Brain microvascular endothelial cell (primary cell): Measurements from ENCODE around the gene CLCN6.

Source experiments
- DNase-seq: peaks from one replicate; pipeline ENCODE4 v3.0.0-alpha.2; 2020
- H3K27ac ChIP-seq: fragments of 250-450 bp; sonication (Bioruptor Pico); 2 replicates; pipeline ENCODE4 v1.5.1; 2020; ENCODE audit warnings: mild to moderate bottlenecking, moderate library complexity
- H3K27me3 ChIP-seq: fragments of 250-450 bp; sonication (Bioruptor Pico); replicated peaks from 2 replicates; pipeline ENCODE4 v1.5.1; 2020; ENCODE audit warnings: mild to moderate bottlenecking
- H3K36me3 ChIP-seq: fragments of 250-450 bp; sonication (Bioruptor Pico); replicated peaks from 2 replicates; pipeline ENCODE4 v1.5.1; 2020; ENCODE audit warnings: mild to moderate bottlenecking
- H3K4me3 ChIP-seq: 2 replicates; pipeline ENCODE4 v1.5.1; 2011; ENCODE audit warnings: low read depth, mild to moderate bottlenecking, control low read depth, low read length, moderate library complexity
- in situ Hi-C: cut with HindIII; loops from 2 replicates; pipeline ENCODE4 v1.10.0; 2017; ENCODE audit warnings: low sequenced_read_pairs, low pct_ligation_motif_present
- TF ChIP-seq, protein P1 (sequence below): IDR thresholded peaks from 2 replicates; pipeline ENCODE4 v1.5.1; 2011; ENCODE audit warnings: low read depth, mild to moderate bottlenecking, moderate library complexity, low read length, control low read depth, inconsistent platforms; ENCODE audit errors: missing control alignments

The CLCN6 gene

DNA sequence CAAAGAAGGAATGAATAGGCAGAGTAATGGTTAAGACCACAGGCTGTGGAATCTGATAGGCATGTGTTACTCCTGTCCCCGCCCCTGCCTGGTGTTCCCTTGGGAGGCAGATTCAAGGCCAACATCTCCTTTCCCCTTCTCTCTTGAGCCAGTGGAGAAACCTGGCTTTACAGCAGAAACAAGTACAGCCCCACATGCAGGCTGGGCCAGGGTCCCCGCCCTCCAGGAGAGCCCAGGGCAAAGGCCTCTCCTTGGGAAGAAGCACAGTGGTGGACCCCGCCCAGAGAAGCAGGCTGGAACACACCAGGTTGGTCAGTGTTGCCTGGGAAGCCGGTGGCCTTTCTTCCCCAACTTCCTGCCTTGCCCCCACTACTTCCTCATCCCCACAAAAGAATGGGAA, 37.2 kb upstream of the CLCN6 start:
- TF ChIP-seq, protein P1, sequence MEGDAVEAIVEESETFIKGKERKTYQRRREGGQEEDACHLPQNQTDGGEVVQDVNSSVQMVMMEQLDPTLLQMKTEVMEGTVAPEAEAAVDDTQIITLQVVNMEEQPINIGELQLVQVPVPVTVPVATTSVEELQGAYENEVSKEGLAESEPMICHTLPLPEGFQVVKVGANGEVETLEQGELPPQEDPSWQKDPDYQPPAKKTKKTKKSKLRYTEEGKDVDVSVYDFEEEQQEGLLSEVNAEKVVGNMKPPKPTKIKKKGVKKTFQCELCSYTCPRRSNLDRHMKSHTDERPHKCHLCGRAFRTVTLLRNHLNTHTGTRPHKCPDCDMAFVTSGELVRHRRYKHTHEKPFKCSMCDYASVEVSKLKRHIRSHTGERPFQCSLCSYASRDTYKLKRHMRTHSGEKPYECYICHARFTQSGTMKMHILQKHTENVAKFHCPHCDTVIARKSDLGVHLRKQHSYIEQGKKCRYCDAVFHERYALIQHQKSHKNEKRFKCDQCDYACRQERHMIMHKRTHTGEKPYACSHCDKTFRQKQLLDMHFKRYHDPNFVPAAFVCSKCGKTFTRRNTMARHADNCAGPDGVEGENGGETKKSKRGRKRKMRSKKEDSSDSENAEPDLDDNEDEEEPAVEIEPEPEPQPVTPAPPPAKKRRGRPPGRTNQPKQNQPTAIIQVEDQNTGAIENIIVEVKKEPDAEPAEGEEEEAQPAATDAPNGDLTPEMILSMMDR, result no peak
- H3K27ac ChIP-seq, result no peak overlapping the region
- no peaks in the 10 kb centered on the region for H3K36me3 ChIP-seq
- in situ Hi-C loops, result no loop called here
- H3K27me3 ChIP-seq, result peaks cover 2% of the 10 kb centered on the region
- no peak for DNase-seq
- H3K4me3 ChIP-seq, result no peak overlapping the region

DNA sequence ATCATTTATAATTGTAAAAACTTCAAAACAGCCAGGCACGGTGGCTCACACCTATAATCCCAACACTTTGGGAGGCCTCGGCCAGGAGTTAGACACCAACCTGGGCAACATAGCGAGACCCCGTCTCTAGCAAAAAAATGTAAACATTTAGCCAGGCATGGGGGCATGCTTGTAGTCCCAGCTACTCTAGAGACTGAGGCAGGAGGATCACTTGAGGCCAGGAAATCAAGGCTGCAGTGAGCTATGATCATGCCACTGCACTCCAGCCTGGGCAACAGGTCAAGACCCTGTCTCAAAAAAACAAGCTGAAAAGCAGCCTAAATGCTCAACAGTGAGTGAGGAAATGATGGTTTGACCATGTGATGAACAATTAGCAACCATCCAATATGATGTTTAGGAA, 36.7 kb upstream of the CLCN6 start:
- H3K27me3 ChIP-seq, result peaks cover 2% of the 10 kb centered on the region
- TF ChIP-seq, protein P1, result no peak
- in situ Hi-C loops, result no loop called here
- H3K27ac ChIP-seq, result no peak overlapping the region
- DNase-seq, result no peak
- no peak overlapping the region for H3K4me3 ChIP-seq
- H3K36me3 ChIP-seq, result no peaks in the 10 kb centered on the region

DNA sequence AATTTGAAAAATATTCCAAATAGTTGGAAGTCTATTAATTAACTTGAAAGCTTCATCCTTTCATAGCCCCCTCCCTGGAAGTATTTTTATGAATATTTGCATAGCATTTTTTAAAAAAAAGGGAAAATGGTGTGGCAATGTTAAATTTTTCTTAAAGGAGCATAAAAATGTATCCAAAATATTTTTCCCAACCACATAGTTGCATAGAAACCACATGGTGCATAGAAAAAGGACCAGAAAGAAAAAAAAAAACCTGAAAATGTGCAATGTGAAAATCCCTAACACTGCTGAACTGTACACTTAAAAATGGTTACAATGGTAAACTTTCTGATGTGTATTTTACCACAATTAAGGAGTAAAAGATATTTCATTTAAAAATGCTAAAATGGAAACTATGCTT, 36.0 kb upstream of the CLCN6 start:
- TF ChIP-seq, protein P1, result no peak
- no peak for DNase-seq
- in situ Hi-C loops, result no loop called here

DNA sequence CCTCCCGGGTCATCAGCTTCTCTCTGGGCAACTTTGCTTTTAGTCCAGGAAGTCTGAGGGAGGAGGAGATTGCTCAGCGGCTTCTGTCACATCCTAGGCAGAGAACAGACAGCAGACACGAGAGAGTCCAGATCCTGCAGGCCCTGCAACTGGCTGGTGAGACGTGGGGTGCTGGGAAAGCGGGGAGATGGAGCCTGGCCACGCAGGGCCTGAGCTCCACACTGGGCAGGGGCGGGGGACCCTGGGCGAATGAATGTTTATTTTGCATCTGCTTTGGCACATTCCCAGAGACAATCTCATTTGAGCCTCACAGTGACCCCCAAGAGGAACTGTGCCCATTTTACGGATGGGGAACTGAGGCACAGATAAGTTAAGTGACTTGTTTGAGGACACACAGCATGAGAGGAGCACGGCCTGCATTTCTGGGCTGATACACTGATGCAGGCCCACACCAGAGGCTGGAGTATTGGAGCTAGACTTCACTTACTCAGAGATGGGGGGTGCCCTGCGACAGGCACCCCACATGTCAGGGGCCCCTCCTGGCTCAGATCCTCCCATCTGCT, 34.4 kb upstream of the CLCN6 start:
- no peak for DNase-seq
- TF ChIP-seq, protein P1, result no peak
- Histone ChIP-seq H3K27ac (no peak overlapping the region), H3K36me3 (no peaks in the 10 kb centered on the region), H3K4me3 (no peak overlapping the region), H3K27me3 (peaks cover 2% of the 10 kb centered on the region)
- in situ Hi-C loops, result no loop called here

More for the DNA sequence above, 36.0 kb upstream of the CLCN6 start:
- Histone ChIP-seq H3K36me3 (no peaks in the 10 kb centered on the region), H3K4me3 (no peak overlapping the region), H3K27me3 (peaks cover 2% of the 10 kb centered on the region), H3K27ac (no peak overlapping the region)

DNA sequence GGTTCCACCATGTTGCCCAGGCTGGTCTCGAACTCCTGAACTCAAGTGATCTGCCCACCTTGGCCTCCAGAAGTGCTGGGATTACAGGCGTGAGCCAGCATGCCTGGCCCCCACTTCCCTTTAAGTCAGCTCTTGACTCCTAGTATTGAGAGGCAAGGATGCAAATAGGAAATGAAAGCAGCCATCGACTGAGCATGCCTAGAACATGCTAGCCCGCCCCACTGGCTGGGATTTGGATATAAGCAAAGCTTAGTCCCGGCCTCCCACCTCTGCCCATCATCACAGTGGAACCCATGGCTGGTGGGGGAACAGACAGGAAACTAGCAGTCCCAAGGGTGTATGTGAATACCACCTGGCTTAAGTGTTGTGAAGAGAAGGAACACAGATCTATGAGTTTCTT, 33.5 kb upstream of the CLCN6 start:
- TF ChIP-seq, protein P1, result no peak
- no peaks in the 10 kb centered on the region for H3K36me3 ChIP-seq
- peaks cover 2% of the 10 kb centered on the region for H3K27me3 ChIP-seq
- in situ Hi-C loops, result no loop called here
- DNase-seq, result no peak
- H3K4me3 ChIP-seq, result no peak overlapping the region
- H3K27ac ChIP-seq, result no peak overlapping the region

DNA sequence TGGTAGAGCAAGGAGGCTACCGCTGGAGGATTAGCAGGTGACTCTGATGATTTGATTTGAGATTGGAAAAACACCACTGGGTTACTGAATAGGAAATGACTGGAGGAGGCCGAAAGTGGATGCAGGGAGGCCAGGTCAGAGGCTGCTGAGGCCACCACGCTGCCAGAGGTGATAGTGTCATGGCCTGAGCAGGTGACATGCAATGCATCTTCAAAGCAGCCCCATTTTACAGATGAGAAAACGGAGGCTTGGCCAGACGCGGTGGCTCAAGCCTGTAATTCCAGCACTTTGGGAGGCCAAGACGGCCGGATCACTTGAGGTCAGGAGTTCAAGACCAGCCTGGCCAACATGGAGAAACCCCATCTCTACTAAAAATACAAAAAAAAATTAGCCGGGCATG, 31.2 kb upstream of the CLCN6 start:
- Histone ChIP-seq H3K27me3 (no peaks in the 10 kb centered on the region), H3K36me3 (no peaks in the 10 kb centered on the region), H3K4me3 (no peak overlapping the region), H3K27ac (no peak overlapping the region)
- TF ChIP-seq, protein P1, result no peak
- in situ Hi-C loops, result no loop called here
- DNase-seq, result no peak
